Measurements from ENCODE around the gene MIGA1. TPM values are rescaled to one million over a fixed set of nuclear protein-coding genes. Genes with fewer than 3 reads are reported as not detected.

Gene MIGA1
- total RNA-seq, 2 experiments from 2014 or later = 12.2 to 15.8 TPM

DNA sequence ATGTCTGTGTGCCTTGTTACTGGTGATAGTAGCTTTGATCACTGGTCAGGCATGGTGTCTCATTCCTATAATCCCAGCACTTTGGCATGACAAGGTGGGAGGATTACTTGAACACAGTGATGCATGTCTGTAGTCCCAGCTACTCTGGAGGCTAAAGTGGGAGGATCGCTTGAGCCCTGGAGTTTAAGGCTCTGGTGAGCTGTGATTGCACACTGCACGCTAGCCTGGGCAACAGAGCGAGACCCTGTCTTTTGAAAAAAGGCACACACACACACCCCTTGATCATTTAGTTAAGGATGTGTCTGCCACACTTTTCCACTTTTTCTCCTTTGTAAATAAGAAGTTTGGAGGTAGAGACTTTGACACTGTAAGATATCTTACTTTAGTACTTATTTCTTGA is 15.1 kb downstream of the MIGA1 start:
- Mint-ChIP-seq H3K4me1 (ENCODE audit: low read depth) (peaks cover 39% of the 10 kb centered on the region), H3K27ac (no peak overlapping the region), H3K36me3 (ENCODE audit: low read depth) (peaks cover 64% of the 10 kb centered on the region), H3K9me3 (no peaks in the 10 kb centered on the region), H3K4me3 (no peak overlapping the region), H3K27me3 (no peaks in the 10 kb centered on the region)
- DNase-seq (no peak), ATAC-seq (ENCODE audit: poor library complexity) (no peak)
- TF ChIP-seq, protein P1, sequence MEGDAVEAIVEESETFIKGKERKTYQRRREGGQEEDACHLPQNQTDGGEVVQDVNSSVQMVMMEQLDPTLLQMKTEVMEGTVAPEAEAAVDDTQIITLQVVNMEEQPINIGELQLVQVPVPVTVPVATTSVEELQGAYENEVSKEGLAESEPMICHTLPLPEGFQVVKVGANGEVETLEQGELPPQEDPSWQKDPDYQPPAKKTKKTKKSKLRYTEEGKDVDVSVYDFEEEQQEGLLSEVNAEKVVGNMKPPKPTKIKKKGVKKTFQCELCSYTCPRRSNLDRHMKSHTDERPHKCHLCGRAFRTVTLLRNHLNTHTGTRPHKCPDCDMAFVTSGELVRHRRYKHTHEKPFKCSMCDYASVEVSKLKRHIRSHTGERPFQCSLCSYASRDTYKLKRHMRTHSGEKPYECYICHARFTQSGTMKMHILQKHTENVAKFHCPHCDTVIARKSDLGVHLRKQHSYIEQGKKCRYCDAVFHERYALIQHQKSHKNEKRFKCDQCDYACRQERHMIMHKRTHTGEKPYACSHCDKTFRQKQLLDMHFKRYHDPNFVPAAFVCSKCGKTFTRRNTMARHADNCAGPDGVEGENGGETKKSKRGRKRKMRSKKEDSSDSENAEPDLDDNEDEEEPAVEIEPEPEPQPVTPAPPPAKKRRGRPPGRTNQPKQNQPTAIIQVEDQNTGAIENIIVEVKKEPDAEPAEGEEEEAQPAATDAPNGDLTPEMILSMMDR (IDR thresholded peaks at IDR 0.05) = no peak
- no peaks in the 10 kb centered on the region for H3K4me1 ChIP-seq (ENCODE audit: insufficient read depth, low read length)
- H3K27me3 ChIP-seq (ENCODE audit: control insufficient read depth in 1 of 2, insufficient read depth in 2 of 2, low read length in 2 of 2) = no peaks in the 10 kb centered on the region
- ChIA-PET CTCF (no interaction called here), POLR2A (interaction anchor here (0.7 kb wide), 1 partner anchor 426 kb away, joined by 3 read pairs; no protein-coding TSS in a partner anchor)
- peaks cover 33% of the 10 kb centered on the region for H3K36me3 ChIP-seq (ENCODE audit: insufficient read depth, low read length)
- no peak overlapping the region for H3K27ac ChIP-seq (ENCODE audit: low read depth in 1 of 2, low read length in 2 of 2)
- H3K9me3 ChIP-seq (ENCODE audit: control insufficient read depth in 1 of 2, insufficient read depth in 1 of 2, low read length in 2 of 2) = no peaks in the 10 kb centered on the region
- intact Hi-C loops (cut with DNase I, micrococcal nuclease) = no loop called here
- no peak overlapping the region for H3K4me3 ChIP-seq (ENCODE audit: low read length)

DNA sequence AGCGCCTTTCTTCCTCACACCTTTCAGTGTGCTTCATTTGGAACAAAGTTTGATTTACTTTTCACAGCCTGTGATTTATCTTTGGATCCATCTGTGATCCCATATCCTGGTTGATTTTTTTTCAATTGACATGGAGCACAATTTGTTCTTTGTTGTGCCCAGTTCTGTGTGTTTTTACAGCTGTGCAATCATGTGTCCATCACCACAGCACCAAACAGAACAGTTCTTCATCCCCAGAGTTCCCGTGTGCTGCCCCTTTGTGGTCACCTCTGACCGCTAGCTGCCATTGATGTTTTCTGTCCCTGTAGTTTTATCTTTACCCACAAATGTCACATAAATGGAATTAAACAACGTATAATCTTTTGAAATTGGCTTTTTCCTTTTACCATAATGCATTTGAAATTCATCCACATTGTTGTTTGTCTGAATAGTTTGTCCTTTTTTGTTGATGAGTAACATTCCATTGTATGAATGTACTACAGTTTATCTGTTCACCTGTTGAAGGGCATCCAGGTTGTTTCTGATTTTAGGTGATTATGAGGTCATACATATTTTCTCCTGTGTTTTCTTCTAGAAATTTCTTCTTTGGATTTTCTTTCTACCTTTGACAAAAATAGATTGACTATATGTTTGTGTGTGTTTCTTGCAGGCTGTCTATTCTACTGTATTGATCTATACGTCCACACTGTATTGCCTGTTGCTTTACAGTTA is 17.4 kb downstream of the MIGA1 start:
- Mint-ChIP-seq H3K9me3 (no peaks in the 10 kb centered on the region), H3K4me1 (ENCODE audit: low read depth) (peaks cover 41% of the 10 kb centered on the region), H3K4me3 (no peak overlapping the region), H3K27ac (no peak overlapping the region), H3K36me3 (ENCODE audit: low read depth) (peaks cover 61% of the 10 kb centered on the region), H3K27me3 (no peaks in the 10 kb centered on the region)
- H3K27ac ChIP-seq (ENCODE audit: low read depth in 1 of 2, low read length in 2 of 2) = no peak overlapping the region
- TF ChIP-seq, protein P1 (IDR thresholded peaks at IDR 0.05) = no peak
- CTCF ChIA-PET = interaction anchor here (0.7 kb wide), 1 partner anchor 179 kb away, joined by 3 read pairs; no protein-coding TSS in a partner anchor
- DNase-seq = no peak
- intact Hi-C loops (cut with DNase I, micrococcal nuclease) = loop anchor here in 1 of 2 experiments (5.0 kb wide), 1 partner anchor 45 kb away; no protein-coding TSS in a partner anchor
- POLR2A ChIA-PET = interaction anchor here (1.0 kb wide), 1 partner anchor 17 kb away, joined by 4 read pairs; the partner anchor contains the start of gene MIGA1
- H3K4me3 ChIP-seq (ENCODE audit: low read length) = no peak overlapping the region
- H3K4me1 ChIP-seq (ENCODE audit: insufficient read depth, low read length) = no peaks in the 10 kb centered on the region
- no peak for ATAC-seq (ENCODE audit: poor library complexity)
- no peaks in the 10 kb centered on the region for H3K27me3 ChIP-seq (ENCODE audit: control insufficient read depth in 1 of 2, insufficient read depth in 2 of 2, low read length in 2 of 2)
- no peaks in the 10 kb centered on the region for H3K9me3 ChIP-seq (ENCODE audit: control insufficient read depth in 1 of 2, insufficient read depth in 1 of 2, low read length in 2 of 2)
- H3K36me3 ChIP-seq (ENCODE audit: insufficient read depth, low read length) = peaks cover 41% of the 10 kb centered on the region

DNA sequence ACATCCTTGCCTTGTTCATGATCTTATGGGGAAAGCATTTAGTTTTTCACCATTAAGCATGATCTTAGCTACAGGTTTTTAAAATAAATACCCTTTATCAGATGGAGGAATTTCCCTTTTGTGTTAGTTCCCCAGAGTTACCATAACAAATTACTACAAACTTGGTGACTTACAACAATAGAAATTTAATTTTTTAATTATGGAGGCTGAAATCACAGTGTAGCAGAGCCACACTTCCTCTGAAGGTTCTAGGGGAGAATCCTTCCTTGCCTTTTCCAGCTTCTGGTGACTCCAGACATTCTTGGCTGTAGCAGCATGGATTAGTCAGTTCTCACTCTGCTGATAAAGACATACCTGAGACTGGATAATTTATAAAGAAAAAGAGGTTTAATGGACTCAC is 18.5 kb downstream of the MIGA1 start:
- ChIA-PET CTCF (interaction anchor here (1.1 kb wide), 1 partner anchor 15 kb away, joined by 3 read pairs; no protein-coding TSS in a partner anchor), POLR2A (interaction anchor here (1.0 kb wide), 1 partner anchor 18 kb away, joined by 4 read pairs; the partner anchor contains the start of gene MIGA1)
- Mint-ChIP-seq H3K4me1 (ENCODE audit: low read depth) (peaks cover 34% of the 10 kb centered on the region), H3K27me3 (no peaks in the 10 kb centered on the region), H3K27ac (no peak overlapping the region), H3K36me3 (ENCODE audit: low read depth) (peaks cover 62% of the 10 kb centered on the region), H3K4me3 (no peak overlapping the region), H3K9me3 (no peaks in the 10 kb centered on the region)
- Histone ChIP-seq H3K36me3 (ENCODE audit: insufficient read depth, low read length) (peaks cover 49% of the 10 kb centered on the region), H3K27ac (ENCODE audit: low read depth in 1 of 2, low read length in 2 of 2) (no peak overlapping the region), H3K27me3 (ENCODE audit: control insufficient read depth in 1 of 2, insufficient read depth in 2 of 2, low read length in 2 of 2) (no peaks in the 10 kb centered on the region), H3K4me1 (ENCODE audit: insufficient read depth, low read length) (no peaks in the 10 kb centered on the region), H3K9me3 (ENCODE audit: control insufficient read depth in 1 of 2, insufficient read depth in 1 of 2, low read length in 2 of 2) (no peaks in the 10 kb centered on the region), H3K4me3 (ENCODE audit: low read length) (no peak overlapping the region)
- intact Hi-C loops (cut with DNase I, micrococcal nuclease) = loop anchor here in 1 of 2 experiments (5.0 kb wide), 1 partner anchor 46 kb away; no protein-coding TSS in a partner anchor
- TF ChIP-seq, protein P1 (IDR thresholded peaks at IDR 0.05) = no peak
- ATAC-seq (ENCODE audit: poor library complexity) (no peak), DNase-seq (no peak)

Measured in CD4-positive, alpha-beta T cell (primary cell).